GM21515 (cell line): ENCODE measurements around the gene ORAI3.

Experiments used
- ATAC-seq: cut with Tn5 transposase; IDR thresholded peaks from one replicate; pipeline ENCODE4 v1.9.1; 2021; ENCODE audit not compliant: unreplicated experiment

ORAI3 gene

DNA sequence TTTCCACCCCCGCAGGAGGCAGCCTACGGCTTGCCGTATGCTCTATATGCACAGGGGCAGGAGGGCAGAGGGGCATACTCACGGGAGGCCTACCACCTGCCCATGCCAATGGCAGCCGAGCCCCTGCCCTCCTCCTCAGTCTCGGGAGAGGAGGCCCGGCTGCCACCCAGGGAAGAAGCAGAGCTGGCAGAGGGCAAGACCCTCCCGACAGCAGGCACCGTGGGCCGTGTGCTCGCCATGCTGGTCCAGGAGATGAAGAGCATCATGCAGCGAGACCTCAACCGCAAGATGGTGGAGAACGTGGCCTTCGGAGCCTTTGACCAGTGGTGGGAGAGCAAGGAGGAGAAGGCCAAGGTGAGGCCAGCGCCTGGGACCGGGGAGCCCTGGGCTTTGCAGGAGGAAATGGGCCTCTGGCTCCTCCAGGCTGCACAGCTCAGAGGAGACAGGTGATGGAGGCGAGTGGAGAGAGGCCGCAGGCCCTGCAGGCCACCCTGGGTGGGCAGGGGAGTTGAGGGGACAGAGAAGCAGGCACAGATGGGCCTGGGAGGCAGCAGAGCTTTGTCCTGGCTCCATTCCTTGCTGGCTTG is 17.3 kb downstream of the ORAI3 start:
- ATAC-seq, result no peak

- no peak for ATAC-seq
Observed at GRCh38 chr16:30967795-30968194, 18.9 kb downstream of the ORAI3 start.

DNA sequence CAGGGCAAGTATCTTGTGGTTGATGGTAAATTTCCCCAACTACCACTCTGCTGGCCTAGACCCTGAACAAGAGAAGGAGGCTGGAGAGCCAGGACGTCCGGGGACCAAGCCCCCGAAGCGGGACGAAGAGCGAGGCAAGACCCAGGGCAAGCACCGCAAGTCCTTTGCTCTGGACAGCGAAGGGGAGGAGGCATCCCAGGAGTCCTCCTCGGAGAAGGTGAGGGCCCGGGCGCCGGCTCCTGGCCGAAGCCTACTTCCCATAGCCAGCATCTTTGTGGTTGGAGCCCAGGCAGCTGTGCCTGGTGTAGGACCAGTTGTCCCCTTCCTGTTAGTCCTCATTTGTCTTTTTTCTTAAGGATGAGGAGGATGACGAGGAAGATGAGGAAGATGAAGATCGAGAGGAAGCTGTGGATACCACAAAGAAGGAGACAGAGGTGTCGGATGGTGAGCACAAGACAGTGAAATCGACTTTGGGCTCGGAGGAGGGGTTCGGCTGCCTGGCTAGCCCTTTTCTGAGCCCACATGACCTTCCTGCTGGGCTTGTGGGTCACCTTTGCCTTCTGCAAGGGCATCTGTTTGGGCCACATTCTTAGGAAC is 20.5 kb downstream of the ORAI3 start:
- ATAC-seq, result no peak

- ATAC-seq, result no peak
Observed at GRCh38 chr16:30971298-30971697, 22.4 kb downstream of the ORAI3 start.

DNA sequence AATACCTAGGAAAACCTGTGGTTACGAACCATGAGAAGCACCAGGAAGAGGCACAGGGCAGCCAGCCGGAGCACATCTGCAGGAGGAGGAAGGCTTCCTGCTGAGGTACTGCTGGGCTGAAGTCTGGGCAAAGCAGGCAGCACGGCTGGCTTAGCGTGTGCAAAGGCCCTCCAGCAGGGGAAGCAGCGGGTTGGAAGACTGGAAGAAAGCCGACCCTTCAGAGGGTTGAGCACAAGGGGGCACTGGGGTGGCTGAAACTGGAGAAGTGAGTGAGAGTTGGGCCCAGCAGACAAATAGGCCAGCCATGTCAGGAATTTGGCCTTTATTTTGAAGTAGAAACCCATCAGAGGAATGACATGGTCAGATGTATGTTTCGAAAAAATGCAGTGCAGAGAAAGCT is 24.0 kb downstream of the ORAI3 start:
- no peak for ATAC-seq

DNA sequence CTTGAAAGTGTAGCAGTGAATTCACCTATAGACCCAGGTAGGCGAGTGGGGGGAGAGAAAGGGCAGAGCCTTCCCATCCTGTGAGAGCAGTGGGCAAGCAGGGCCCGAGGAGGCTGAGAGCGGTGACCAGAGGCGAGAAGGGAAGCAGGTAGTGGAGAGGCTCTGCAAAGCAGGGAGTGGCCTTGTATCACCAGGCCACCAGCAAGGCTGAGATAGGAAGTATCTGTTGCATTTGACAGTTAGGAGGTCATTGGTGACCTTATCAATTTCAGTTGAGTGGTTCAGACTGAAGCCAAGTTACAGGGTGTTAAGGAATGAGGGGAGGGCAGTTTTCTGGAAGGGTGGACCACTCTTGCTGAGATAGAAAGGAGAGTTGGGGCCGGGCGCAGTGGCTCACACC is 25.5 kb downstream of the ORAI3 start:
- no peak for ATAC-seq

DNA sequence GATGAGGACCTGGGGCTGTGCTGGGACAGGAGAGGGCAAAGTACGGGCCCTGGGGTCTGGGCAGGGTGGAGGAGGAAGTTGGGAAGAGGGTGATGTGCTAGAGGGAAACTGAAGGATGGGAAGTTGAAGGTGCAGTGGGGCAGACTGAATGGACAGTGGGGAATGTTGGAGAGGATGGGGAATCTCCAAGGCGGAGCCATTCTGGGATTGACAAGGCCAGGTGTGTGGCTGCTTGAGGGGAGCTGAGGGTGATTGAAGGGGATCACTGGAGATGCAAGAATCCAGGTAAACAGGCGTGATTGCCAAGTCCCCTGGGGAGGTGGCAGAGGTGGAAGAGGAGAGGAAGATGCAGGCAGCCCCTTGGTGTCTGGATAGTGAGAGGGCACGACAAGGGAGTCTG is 27.6 kb downstream of the ORAI3 start:
- no peak for ATAC-seq

GRCh38 chr16:30977502-30977901 is 28.6 kb downstream of the ORAI3 start:
- ATAC-seq, result no peak

DNA sequence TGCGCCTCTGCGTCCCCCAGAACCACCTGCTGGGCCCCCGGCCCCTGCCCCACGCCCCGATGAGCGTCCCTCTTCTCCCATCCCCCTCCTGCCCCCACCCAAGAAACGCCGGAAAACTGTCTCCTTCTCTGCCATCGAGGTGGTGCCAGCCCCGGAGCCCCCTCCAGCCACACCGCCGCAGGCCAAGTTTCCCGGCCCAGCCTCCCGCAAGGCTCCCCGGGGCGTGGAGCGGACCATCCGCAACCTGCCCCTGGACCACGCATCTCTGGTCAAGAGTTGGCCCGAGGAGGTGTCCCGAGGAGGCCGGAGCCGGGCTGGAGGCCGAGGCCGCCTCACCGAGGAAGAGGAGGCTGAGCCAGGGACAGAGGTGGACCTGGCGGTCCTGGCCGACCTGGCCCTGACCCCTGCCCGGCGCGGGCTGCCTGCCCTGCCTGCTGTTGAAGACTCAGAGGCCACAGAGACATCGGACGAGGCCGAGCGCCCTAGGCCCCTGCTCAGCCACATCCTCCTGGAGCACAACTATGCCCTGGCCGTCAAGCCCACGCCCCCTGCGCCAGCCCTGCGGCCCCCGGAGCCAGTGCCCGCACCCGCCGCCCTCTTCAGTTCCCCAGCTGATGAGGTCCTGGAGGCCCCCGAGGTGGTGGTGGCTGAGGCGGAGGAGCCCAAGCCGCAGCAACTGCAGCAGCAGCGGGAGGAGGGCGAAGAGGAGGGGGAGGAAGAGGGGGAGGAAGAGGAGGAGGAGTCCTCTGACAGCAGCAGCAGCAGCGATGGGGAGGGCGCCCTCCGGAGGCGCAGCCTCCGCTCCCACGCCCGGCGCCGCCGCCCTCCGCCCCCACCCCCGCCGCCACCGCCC is 30.5 kb downstream of the ORAI3 start:
- no peak for ATAC-seq

- no peak for ATAC-seq
Observed at GRCh38 chr16:30980023-30980371, 31.1 kb downstream of the ORAI3 start.

GRCh38 chr16:30980434-30980833 is 31.6 kb downstream of the ORAI3 start:
- no peak for ATAC-seq

DNA sequence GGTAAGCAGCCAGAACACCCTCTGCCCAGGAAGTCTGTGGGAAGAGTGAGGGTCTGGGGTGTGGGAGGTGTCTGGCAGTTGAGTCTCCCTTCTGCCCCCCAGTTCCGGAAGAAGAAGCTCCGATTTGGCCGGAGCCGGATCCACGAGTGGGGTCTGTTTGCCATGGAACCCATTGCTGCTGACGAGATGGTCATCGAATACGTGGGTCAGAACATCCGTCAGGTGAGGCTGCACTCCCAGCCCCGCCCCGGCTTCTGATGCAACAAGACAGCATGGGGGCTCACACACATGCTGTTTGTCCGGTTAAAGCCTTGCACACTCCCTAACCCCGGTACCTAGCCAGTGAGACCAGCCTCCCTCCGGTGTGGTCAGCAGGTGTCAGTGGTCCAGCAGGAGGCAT is 32.1 kb downstream of the ORAI3 start:
- ATAC-seq, result no peak

GRCh38 chr16:30982548-30983288 is 33.9 kb downstream of the ORAI3 start:
- ATAC-seq, result no peak

DNA sequence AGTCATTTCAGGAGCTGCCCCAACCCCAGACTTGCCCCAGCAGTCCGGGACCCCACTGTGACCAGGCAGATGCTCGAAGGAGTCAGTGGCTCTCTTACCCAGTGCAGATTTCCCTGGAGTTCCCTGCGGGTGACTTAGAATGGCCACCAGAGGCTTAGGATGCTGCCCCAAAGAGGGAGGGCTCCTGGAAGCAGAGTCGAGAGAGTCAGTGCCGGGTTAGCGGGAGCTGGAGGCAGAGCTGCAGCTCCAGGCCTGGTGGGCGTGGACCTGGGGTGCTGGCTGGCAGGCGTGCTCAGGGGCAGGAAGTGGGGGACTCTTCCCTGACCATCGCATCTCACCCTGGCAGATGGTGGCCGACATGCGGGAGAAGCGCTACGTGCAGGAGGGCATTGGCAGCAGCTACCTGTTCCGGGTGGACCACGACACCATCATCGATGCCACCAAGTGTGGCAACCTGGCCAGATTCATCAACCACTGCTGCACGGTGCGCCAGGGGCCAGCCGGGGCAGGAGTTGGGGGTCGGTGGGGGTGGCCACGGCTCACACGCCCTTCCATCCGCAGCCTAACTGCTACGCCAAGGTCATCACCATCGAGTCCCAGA is 34.5 kb downstream of the ORAI3 start:
- ATAC-seq, result no peak

GRCh38 chr16:30983898-30984610 is 35.2 kb downstream of the ORAI3 start:
- no peak for ATAC-seq

GRCh38 chr16:30984669-30985400 is 36.0 kb downstream of the ORAI3 start, which contains the start of gene HSD3B7:
TSS of gene HSD3B7 (plus strand) at chr16:30985207. CDS start at chr16:30985659, 452 bp downstream.
- ATAC-seq, result no peak

DNA sequence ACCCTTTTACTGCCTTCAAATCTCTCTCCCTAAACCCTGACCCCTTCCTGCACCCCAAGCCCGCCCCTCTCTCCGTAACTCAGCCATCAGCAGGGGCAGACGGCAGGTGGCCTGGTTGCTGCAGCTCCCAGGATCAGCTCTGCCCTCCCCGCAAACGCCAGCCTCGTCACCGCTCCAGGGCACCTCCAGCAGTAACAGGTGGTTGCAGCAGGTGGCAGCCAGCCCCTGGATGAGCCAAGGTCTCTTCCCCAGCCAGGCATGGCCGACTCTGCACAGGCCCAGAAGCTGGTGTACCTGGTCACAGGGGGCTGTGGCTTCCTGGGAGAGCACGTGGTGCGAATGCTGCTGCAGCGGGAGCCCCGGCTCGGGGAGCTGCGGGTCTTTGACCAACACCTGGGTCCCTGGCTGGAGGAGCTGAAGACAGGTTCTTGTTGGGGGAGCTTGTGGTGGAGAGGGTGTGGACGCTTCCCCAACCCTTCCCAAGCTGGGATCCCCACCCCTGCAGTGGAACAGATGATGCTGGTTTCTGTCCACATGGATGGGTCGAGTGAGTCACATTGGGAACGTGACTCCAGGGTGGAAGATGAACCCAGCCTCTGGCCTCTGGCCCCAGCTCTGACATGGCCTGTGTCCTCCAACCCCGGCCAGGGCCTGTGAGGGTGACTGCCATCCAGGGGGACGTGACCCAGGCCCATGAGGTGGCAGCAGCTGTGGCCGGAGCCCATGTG is 36.7 kb downstream of the ORAI3 start:
- no peak for ATAC-seq

DNA sequence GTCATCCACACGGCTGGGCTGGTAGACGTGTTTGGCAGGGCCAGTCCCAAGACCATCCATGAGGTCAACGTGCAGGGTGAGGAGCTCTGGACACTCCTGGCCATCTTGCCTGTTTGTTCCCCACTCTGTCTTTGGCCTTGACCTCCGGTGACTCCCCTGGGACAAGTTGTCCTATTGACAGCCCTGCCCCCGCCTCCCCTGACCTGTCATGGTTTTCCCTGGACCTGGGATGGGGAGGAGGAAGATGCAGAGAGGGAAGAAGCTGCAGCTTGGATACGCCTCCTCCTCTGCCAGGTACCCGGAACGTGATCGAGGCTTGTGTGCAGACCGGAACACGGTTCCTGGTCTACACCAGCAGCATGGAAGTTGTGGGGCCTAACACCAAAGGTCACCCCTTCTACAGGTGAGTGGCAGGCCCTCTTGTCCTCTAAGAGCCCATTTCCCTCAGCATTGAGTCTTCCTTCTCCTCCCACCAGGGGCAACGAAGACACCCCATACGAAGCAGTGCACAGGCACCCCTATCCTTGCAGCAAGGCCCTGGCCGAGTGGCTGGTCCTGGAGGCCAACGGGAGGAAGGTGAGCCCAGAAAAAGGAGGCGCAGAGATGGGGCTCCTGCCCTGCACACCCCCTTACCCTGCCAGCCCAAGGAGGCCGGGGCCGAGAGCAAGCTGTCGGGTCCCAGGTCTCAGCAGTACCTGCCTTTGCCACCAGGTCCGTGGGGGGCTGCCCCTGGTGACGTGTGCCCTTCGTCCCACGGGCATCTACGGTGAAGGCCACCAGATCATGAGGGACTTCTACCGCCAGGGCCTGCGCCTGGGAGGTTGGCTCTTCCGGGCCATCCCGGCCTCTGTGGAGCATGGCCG is 37.5 kb downstream of the ORAI3 start:
- no peak for ATAC-seq
